ENCODE measurements around the gene PLEKHF1.
A peak's percentile ranks its signal among the peaks of the same experiment; 100 is the strongest.

PLEKHF1 gene

DNA sequence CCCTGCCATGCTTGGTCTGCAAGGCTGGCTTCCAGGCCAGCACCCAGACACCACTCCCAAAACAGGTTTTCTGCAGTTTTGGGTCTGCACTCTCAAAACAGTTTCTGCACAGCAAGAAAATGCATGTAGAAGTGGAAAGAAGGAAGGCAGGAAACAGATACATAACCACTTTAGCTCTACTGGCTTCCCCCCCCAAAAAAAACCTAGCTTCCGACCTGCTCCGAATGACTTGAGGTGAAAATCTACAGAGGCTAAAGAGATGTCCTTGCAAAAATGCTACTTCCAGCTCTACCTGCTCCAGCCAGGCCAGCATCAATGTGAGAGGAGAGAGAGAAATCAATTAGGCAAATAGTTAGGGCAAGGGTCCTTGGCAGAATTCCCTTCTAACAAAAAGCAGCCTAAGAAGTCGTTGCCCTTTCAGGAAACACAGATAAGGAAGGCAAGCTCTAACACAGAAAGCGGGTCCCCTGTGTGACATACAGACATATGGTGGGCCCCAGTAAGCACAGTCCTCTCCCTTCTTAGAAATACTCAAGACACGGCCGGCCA lies 46.4 kb downstream of the PLEKHF1 start:
- Histone ChIP-seq H3K36me3 (ENCODE audit: insufficient read depth, low read length) (peaks cover 20% of the 10 kb centered on the region), H3K27me3 (ENCODE audit: insufficient read depth, low read length, poor library complexity) (no peaks in the 10 kb centered on the region), H3K9ac (ENCODE audit: low read depth, low read length) (no peak overlapping the region), H3K27ac (ENCODE audit: low read length) (no peak overlapping the region), H4K20me1 (ENCODE audit: insufficient read depth, low read length) (0 out of 2 replicates have a peak, but pooled peaks cover 9% of the 10 kb centered on the region), H3K9me3 (ENCODE audit: insufficient read depth, low read length, severe bottlenecking) (no peaks in the 10 kb centered on the region), H3K79me2 (ENCODE audit: insufficient read depth, low read length) (peaks cover 67% of the 10 kb centered on the region), H3K4me3 (ENCODE audit: low read depth in 1 of 2, low read length in 2 of 2) (no peak overlapping the region), H3K4me1 (ENCODE audit: insufficient read depth, low read length) (peaks cover 32% of the 10 kb centered on the region), H3K4me2 (ENCODE audit: insufficient read depth, low read length) (peak overlapping the region; percentile 18; the same call in 1 of the 2 replicates), H2AFZ (ENCODE audit: low read depth, low read length) (no peak overlapping the region)
- TF ChIP-seq EZH2 (IDR thresholded peaks at IDR 0.05; ENCODE audit: borderline replicate concordance, low read depth, low read length, severe bottlenecking), result no peak
- TF ChIP-seq, protein P1, sequence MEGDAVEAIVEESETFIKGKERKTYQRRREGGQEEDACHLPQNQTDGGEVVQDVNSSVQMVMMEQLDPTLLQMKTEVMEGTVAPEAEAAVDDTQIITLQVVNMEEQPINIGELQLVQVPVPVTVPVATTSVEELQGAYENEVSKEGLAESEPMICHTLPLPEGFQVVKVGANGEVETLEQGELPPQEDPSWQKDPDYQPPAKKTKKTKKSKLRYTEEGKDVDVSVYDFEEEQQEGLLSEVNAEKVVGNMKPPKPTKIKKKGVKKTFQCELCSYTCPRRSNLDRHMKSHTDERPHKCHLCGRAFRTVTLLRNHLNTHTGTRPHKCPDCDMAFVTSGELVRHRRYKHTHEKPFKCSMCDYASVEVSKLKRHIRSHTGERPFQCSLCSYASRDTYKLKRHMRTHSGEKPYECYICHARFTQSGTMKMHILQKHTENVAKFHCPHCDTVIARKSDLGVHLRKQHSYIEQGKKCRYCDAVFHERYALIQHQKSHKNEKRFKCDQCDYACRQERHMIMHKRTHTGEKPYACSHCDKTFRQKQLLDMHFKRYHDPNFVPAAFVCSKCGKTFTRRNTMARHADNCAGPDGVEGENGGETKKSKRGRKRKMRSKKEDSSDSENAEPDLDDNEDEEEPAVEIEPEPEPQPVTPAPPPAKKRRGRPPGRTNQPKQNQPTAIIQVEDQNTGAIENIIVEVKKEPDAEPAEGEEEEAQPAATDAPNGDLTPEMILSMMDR (IDR thresholded peaks at IDR 0.05; ENCODE audit: borderline replicate concordance, extremely low read depth, low read length, poor library complexity, severe bottlenecking), result no peak
- ATAC-seq (ENCODE audit: insufficient read depth, low read depth) (no peak), DNase-seq (no peak)

DNA sequence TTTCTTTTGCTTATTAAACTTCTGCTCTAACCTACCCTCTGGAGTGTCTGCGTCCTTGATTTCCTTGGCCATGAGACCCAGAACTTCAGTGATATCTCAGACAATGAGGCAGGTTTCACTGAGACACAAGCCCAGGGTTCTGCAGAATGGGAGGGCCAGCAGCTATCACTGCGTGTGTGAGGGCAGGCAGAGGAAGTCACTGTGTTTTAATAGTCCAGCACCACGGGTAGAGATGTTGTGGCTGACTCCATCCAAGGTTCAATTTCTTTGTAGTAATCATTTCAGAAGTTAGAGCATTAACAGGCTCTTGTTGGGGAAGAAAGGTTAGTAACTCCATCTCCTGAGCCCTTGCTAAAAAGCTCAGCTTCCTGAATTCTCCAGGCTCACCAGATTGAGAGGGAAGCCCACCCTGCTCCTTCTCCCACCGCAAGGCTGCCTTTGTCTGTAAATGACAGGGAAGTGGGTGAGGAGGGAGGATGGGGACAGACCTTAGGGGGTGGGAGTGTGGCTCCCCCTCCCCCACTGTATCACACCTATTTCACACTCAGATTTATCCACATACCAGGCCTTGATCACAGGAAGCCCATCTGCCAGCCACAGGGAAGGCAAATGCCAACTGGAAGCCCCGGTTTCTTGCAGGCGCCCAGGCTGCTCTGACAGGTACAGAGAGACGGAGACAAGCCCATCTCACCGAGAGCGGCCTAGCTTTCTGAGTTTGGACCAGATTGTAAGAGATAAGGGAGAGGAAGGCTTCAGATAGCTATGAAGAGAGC lies 47.7 kb downstream of the PLEKHF1 start:
- no peaks in the 10 kb centered on the region for H3K27me3 ChIP-seq (ENCODE audit: insufficient read depth, low read length, poor library complexity)
- no peak overlapping the region for H3K4me3 ChIP-seq (ENCODE audit: low read depth in 1 of 2, low read length in 2 of 2)
- H3K9ac ChIP-seq (ENCODE audit: low read depth, low read length), result peak overlapping the region; percentile 34; the same call in 1 of the 2 replicates
- no peak overlapping the region for H2AFZ ChIP-seq (ENCODE audit: low read depth, low read length)
- TF ChIP-seq, protein P1 (IDR thresholded peaks at IDR 0.05; ENCODE audit: borderline replicate concordance, extremely low read depth, low read length, poor library complexity, severe bottlenecking), result no peak
- no peak for TF ChIP-seq EZH2 (IDR thresholded peaks at IDR 0.05; ENCODE audit: borderline replicate concordance, low read depth, low read length, severe bottlenecking)
- H4K20me1 ChIP-seq (ENCODE audit: insufficient read depth, low read length), result 0 out of 2 replicates have a peak, but pooled peaks cover 9% of the 10 kb centered on the region
- no peaks in the 10 kb centered on the region for H3K9me3 ChIP-seq (ENCODE audit: insufficient read depth, low read length, severe bottlenecking)
- H3K79me2 ChIP-seq (ENCODE audit: insufficient read depth, low read length), result peaks cover 67% of the 10 kb centered on the region
- H3K27ac ChIP-seq (ENCODE audit: low read length), result no peak overlapping the region; the same call in 1 of the 2 replicates
- DNase-seq (no peak), ATAC-seq (ENCODE audit: insufficient read depth, low read depth) (no peak)
- peaks cover 37% of the 10 kb centered on the region for H3K4me1 ChIP-seq (ENCODE audit: insufficient read depth, low read length)
- H3K36me3 ChIP-seq (ENCODE audit: insufficient read depth, low read length), result peaks cover 11% of the 10 kb centered on the region
- peak overlapping the region; percentile 71 for H3K4me2 ChIP-seq (ENCODE audit: insufficient read depth, low read length)

DNA sequence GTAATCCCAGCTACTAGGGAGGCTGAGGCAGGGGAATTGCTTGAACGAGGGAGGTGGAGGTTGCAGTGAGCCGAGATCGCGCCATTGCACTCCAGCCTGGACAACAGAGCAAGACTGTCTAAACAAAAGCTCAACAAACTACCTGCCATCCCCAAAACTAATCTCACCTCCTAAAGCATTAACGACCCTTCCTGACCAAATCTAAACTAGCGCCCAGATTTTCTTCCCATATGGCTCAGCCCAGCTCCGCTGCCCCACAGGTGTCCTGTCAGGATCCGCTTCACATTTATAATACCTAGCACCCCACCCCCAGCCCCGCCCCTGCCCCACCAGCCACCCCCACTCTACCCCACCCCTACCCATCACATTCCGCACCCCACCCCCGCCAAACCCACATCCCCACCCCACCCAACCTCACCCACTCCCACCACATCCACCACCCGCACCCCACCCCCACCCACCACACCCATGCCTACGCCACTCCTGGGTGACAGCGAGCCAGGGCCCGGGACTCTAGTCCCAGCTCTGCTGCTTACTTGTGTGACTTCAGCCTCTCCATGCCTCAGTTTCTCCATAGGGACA lies 49.2 kb downstream of the PLEKHF1 start:
- peaks cover 37% of the 10 kb centered on the region for H3K4me1 ChIP-seq (ENCODE audit: insufficient read depth, low read length)
- peak overlapping the region; percentile 84 for H3K27ac ChIP-seq (ENCODE audit: low read length)
- peak; percentile 51 for DNase-seq
- peak overlapping the region; percentile 57 to 100 for H3K4me3 ChIP-seq (ENCODE audit: low read depth in 1 of 2, low read length in 2 of 2)
- no peaks in the 10 kb centered on the region for H3K27me3 ChIP-seq (ENCODE audit: insufficient read depth, low read length, poor library complexity)
- H3K9ac ChIP-seq (ENCODE audit: low read depth, low read length), result peak overlapping the region; percentile 89
- H3K36me3 ChIP-seq (ENCODE audit: insufficient read depth, low read length), result peaks cover 3% of the 10 kb centered on the region; the same call in 1 of the 2 replicates
- 0 out of 2 replicates have a peak, but pooled peaks cover 3% of the 10 kb centered on the region for H4K20me1 ChIP-seq (ENCODE audit: insufficient read depth, low read length)
- TF ChIP-seq, protein P1 (IDR thresholded peaks at IDR 0.05; ENCODE audit: borderline replicate concordance, extremely low read depth, low read length, poor library complexity, severe bottlenecking), result no peak
- no peak for TF ChIP-seq EZH2 (IDR thresholded peaks at IDR 0.05; ENCODE audit: borderline replicate concordance, low read depth, low read length, severe bottlenecking)
- peak overlapping the region; percentile 71 for H2AFZ ChIP-seq (ENCODE audit: low read depth, low read length)
- peaks cover 58% of the 10 kb centered on the region for H3K79me2 ChIP-seq (ENCODE audit: insufficient read depth, low read length)
- H3K4me2 ChIP-seq (ENCODE audit: insufficient read depth, low read length), result peak overlapping the region; percentile 71
- H3K9me3 ChIP-seq (ENCODE audit: insufficient read depth, low read length, severe bottlenecking), result no peaks in the 10 kb centered on the region
- peak; percentile 38 for ATAC-seq (ENCODE audit: insufficient read depth, low read depth)

Measured in DND-41 (cell line).